GM15510 (cell line): Measurements from ENCODE around the gene ZNF496.
"Not testable (repeated sequence)": the region's sequence is repeated elsewhere in the genome, so short reads cannot be mapped to it uniquely, and the experiment has no call there.

Experiments used
- POLR2A ChIP-seq: IDR thresholded peaks from 3 replicates; pipeline ENCODE4 v1.6.1; 2011; ENCODE audit warnings: borderline replicate concordance; ENCODE audit not compliant: insufficient read length; ENCODE audit errors: extremely low read depth

The ZNF496 gene

DNA sequence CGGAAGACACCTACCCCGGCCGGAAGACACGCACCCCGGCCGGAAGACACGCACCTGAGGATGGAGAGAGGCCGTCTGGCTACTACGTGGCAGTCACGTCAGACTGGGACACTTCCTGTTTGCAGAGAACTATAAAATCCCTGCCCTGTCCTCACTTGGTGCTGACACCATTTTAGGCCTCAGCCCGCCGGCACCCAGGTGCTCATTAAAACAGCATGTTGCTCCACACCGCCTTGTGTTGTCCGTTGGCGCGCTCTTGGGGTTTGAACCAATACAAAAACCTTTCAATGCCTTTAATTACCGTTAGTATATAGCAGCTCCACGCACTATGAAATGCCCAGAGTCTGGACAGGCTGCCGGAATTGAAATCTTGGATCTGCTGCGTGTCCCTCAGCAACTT lies 41.1 kb downstream of the ZNF496 start:
- TF ChIP-seq POLR2A, result no peak

DNA sequence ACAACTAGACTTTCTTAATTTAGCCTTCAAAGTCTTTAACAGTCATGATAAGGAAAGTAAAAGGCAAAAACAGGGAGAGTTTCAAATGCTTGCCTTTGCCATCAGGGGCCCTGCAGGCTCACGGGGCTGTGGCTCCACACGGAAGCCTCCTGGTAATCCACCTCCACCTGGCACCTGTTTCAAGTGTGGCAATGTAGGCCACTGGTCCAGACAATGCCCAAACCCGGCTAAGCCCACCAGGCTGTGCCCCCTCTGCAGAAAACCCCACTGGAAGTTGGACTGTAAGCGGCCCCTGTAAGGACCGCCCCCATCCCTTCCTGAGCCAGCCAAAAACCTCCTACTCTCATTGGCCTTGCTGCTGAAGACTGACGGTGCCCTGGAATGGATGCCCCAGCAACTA lies 43.3 kb downstream of the ZNF496 start:
- no peak for TF ChIP-seq POLR2A

DNA sequence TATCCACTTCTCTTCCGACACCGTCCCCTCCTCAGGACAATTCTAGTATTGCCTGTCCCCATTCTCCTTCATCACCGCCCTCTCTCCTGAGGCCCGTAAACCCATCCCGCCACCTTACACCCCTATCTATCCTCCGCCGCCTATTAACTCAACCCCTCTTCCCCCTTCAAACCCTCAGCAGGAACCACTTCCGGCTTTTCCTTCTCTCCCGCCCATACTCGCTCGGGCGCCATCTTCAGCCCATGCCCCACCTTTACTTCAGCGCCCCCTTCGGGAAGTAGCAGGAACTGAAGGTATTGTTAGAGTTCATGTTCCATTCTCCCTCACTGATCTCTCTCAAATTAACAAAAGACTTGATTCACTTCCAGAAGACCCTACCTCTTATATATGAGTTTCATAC lies 44.2 kb downstream of the ZNF496 start:
- no peak for TF ChIP-seq POLR2A

DNA sequence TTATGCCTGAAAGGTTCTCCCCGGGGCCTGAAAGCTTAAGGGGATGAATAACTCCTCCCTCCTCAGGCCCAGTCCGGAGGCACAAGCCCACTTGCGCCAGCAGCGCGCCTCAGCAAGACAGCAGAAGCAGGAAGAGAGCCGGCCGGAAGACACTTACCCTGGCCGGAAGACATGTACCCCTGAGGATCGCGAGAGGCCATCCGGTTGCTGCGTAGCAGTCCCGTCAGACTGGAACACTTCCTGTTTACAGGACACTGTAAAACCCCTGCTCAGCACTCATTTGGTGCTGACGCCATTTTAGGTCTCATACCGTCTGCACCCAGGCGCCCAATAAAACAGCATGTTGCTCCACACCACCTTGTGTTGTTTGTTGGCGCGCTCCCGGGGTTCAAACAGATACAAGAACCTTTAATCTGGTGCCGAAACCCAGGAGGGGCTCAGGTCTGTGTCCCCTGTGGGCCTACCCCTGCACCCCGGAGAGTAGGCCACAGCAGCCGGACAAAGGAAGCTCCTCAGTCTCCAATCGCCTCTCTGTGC lies 45.5 kb downstream of the ZNF496 start:
- TF ChIP-seq POLR2A, result no peak

DNA sequence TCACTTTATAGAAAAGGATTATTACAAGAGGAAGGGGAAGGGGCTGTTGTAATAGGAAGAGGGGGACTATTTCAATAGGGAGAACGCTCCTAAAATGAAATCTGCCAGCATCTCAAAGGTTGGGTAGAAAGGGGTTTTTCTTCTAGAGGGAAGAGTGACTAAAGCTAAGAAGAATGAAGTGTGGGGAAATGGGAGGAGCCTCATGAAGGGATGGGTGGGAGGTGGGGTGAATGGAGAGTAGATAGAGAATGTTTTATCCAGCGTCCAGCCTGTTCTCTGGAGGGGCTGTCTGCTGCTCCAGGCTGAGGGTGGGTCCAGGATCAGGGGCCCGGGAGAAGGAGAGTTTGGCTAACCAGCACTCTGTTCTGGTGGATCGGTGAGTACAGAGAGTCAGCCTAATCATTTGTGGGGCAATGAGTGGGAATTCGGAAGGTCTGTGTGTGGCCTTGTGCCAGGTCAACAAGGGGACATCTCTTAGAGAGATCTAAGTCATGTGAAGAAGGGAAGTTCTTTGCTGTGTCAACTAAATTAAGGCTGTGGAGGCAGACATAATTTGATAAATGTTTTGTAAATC lies 50.6 kb downstream of the ZNF496 start:
- no peak for TF ChIP-seq POLR2A

DNA sequence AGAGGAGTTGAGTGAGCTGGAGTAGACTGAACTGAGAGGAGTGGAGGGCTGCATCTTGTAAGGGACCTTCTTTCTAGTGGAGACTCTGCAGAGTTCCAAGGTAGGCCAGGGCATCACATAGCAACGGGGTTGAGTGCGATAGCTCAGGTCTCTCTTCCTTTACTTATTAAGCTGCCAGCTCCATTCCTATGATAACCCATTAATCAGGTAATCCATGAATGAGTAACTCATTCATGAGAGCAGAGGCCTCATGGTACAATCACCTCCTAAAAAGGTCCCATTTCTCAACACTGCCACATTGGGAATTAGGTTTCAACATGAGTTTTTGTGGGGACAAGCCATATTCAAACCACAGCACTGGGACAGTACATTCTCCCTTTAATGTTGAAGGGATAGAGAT lies 54.5 kb downstream of the ZNF496 start:
- TF ChIP-seq POLR2A, result no peak

DNA sequence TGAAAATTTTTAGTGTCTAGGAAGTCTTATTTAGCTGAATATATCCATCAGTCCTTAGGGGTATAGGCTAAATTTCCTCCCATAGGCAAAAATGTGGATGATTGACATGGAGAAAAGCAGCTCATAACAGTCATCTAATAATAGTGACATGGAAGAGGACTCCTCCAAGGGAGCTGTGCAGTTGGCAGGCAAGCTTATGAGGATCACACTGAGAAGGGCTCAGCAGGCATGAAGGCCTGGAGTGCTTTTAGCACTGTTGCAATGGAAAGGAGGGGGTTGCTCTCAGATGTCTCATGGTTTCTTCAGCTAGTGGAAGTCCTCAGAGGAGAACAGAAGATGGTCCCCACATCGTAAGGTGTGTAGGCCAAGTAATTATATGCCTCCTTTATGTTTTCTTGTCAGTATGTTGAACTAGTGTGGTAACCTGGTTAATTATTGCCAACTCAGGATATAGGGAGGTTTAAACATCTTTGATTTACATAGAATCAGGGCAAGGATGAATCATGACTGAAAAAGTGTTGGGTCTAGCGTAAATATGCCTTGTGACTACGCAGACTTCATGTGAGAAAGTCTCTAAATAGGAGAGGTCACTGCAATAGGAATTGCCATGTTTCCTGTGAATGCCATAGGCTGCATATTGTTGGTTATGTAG lies 56.9 kb downstream of the ZNF496 start:
- no peak for TF ChIP-seq POLR2A

DNA sequence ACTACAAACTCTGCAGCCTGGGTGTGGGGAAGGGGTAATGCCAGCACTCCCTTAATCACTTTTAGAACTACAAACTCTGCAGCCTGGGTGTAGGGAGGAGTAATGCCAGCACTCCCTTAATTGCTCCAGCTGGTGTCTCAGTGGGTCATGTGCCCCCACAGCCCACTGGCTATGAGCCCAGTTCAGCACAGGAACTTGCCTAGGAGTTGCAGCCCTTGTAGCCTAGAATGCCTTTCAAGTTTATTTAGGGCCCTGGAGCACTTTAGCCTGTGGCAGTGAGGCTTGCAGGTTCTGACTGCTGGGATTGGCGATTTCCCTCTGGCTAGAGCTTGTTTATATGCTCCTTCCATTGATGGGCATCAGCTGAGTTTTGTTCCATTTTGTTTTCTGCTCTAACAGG lies 58.7 kb downstream of the ZNF496 start:
- TF ChIP-seq POLR2A, result no peak

DNA sequence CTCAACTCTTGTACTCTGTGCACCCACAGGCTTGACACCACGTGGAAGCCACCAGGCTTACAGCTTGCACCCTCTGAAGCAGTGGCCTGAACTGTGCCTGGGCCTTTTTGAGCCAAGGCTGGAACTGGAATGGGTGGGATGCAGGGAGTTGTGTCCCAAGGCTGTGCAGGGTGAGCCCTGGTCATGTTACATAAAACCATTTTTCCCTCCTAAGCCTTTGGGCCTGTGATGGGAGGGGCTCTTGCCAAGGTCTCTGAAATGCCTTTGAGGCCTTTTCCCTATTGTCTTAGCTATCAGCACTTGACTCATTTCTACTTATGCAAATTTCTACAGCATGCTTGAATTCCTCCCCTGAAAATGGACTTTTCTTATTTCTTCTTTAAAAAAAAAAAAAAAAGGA lies 61.7 kb downstream of the ZNF496 start:
- TF ChIP-seq POLR2A, result no peak

DNA sequence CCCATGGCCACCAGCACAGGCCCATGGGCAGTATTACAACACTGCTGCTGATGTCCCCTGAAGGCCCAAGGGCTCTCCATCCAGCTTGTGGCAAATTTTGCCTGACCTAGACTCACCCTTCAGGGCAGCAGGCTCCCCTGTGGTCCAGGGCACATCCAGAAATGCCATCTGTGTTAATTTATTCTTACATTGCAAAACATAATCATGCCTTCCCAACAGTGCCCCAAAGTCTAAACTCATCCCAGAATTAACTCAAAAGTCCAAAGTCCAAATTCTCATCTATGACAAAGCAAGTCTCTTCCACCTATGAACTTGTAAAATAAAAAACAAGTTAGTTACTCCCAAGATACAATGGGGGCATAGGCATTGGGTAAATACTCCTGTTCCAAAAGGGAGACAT lies 62.5 kb downstream of the ZNF496 start:
- TF ChIP-seq POLR2A, result no peak

DNA sequence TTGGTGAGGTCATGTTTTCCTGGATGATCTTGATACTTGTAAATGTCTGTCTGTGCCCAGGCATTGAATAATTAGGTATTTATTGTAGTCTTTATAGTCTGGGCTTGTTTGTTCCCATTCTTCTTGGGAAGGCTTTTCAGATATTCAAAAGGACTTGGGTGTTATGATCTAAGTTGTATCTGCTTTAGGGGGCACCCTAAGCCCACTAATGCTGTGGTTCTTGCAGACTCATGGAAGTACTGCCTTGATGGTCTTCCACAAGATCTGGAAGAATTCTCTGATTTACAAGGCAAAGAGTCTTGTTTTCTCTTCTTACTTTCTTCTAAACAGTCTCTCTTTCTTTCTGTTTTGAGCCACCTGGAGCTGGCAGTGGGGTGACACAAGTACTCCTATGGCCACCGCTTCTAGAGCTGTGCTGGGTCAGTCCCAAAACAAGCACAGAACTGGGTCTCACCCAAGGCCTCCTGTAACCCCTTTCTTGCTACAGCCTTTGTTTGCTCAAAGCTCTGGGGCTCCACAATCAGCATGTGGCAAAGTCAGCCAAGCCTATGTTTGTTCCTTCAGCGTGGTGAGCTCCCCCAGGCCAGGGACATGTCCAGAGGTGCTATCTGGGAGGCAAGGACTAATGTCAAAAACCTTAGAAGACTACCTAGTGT lies 63.1 kb downstream of the ZNF496 start:
- TF ChIP-seq POLR2A, result no peak

DNA sequence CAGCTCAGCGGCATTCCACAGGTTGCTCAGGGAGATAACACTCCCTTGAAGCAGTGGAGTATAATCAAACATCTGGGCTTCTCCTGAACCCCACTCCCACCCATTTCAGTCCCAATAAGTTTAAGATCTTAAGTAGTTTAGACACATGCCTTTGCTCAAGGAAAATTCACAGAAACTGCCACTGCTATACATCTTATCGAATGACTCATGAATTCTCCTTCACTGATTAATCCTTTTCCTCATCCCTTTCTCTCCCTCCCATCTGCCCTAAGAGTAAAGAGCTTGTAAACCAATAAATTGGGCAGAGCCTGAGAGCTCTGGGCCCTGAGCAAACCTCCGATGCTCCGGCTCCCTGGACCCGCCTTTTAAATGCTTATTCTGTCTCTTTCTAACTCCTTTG lies 65.6 kb downstream of the ZNF496 start:
- TF ChIP-seq POLR2A, result no peak

DNA sequence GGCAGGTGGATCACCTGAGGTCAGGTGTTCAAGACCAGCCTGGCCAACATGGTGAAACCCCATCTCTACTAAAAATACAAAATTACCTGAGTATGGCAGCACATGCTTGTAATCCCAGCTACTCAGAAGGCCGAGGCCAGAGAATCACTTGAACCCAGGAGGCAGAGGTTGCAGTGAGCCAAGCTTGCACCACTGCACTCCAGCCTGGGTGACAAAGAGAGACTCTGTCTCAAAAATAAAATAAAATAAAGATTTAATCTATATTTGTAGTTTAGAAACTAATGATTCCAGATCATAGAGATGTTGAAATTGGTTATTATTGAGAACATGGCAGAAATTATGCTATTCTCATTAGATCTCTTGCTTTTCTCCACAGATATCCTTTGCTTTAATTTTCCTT lies 75.9 kb downstream of the ZNF496 start, which contains the start of gene VN1R5:
VN1R5 (plus strand) TSS at position 301 of the 400 bp plus-strand sequence.
- not testable (repeated sequence) for TF ChIP-seq POLR2A

DNA sequence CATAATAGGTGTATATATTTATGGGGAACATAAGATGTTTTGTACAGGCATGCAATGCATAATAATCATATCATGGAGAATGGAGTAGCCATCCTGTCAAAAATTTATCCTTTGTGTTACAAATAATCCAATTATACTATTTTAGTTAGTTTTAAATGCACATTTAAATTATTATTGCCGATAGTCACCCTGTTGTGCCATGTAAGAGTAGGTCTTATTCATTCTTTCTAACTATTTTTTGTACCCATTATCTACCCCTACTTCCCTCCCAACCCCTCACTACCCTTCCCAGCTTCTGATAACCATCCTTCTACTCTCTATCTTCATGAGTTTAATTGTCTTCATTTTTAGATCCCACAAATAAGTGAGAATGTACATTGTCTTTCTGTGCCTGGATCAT lies 84.1 kb downstream of the ZNF496 start:
- TF ChIP-seq POLR2A, result no peak
